HG02763 (cell line): ENCODE results near the gene UBALD1.
"Not testable (repeated sequence)": the region's sequence is repeated elsewhere in the genome, so short reads cannot be mapped to it uniquely, and the experiment has no call there.

Experiments
- ATAC-seq: cut with Tn5 transposase; IDR thresholded peaks from one replicate; pipeline ENCODE4 v1.9.1; 2021; ENCODE audit warnings: mild to moderate bottlenecking, moderate library complexity; ENCODE audit not compliant: unreplicated experiment

The UBALD1 gene

DNA sequence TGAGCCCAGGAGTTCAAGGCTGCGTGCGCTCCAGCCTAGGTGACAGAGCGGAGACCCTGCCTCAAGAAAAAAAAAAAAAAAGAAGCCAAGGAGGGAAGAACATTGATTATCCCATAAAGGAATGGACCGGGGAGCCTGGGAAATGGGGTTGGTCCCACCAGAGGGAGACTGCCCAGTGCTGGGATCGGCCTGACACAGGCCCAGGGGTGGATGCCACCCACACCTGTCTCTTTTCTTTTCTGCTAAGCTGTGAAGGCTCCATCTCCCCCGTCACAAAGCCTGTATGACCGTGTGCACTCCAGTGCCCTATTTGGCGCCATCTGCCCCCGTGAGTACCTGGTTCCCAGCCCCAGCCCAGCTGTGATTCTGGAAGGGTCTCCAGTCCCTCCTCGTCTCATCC, 15.7 kb downstream of the UBALD1 start:
- ATAC-seq = no peak

DNA sequence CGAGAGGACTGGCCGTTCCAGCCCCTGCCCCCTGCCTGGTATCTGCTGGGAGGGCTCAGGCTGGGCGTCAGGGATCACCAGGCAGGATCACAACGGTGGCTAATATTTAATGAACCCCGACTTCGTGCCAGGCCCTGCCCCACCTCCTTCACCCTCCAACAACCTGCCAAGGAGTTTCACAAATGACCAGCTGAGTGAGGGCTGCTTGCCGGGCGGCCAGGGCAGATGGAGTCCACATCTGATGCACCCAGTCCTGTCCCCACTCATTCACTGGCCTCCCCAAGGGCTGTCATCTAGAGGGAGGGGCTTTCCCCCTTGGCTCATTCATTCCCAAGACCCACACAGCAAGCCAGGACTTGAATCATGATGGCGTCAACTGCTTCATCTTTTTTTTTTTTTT, 17.5 kb downstream of the UBALD1 start:
- ATAC-seq = no peak

DNA sequence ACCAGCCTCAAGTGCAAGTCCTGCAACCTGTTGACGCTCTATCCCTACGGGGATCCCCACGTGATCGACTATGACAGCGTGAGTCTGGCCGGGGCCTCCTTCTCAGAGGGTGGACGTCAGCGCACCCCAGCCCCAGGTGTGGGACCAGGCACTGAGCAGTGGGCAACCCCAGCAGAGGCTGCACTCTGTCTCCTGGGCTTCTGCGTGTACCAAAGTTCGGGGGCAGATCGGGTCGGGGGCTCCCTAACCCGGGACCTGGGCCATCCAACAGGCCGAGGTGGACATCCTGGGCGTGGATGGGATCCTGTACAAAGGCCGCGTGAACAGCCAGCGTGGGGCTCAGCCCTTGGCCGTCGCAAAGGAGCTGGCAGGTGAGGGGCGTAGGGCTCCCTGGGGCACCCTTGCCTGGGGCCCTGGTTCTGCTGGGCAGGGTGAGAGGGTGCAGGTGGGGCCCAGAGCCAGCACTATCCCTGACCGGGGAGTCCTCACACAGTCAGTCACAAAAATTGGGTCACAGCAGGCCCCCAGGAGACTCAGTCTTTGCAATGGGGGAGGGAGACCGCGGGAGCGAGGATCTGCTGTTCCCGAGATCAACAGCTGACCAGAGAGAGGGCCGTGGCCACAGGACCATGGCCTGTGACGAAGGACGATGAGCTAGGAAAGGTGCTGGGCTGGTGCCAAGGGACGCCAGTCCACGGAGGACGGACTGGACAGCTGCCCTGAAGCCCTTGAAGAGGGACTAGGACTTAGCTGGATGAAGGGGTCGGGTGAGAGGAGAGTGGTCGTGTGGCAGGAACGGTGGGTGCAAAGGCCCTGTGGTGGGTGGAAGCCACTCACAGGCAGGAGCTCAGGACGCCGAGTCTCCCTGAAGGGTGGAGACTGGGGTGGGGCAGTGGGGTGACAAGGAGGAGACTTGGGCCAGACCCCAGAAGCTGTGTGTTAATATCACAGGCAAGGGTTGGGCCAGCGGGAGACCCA, 20.0 kb downstream of the UBALD1 start:
- no peak for ATAC-seq

DNA sequence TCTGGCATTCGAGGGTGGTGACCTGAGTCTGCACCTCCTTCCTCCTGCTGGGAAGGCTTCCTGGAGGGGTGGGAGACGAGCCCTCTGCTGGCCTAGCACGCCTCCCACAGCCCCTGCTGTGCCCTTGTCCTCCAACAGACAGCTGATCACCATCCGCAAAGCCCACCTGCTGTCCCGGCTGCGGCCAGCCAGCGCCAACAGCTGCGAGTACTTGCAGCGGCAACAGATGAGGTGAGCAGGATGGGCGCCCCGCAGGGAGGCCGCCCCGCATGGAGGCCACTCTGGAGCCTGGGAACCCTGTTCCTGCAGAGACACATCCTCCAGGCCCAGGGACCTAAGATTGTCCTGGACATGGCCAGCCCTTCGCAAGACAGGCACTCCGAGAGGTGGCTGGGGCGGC, 21.6 kb downstream of the UBALD1 start:
- no peak for ATAC-seq

DNA sequence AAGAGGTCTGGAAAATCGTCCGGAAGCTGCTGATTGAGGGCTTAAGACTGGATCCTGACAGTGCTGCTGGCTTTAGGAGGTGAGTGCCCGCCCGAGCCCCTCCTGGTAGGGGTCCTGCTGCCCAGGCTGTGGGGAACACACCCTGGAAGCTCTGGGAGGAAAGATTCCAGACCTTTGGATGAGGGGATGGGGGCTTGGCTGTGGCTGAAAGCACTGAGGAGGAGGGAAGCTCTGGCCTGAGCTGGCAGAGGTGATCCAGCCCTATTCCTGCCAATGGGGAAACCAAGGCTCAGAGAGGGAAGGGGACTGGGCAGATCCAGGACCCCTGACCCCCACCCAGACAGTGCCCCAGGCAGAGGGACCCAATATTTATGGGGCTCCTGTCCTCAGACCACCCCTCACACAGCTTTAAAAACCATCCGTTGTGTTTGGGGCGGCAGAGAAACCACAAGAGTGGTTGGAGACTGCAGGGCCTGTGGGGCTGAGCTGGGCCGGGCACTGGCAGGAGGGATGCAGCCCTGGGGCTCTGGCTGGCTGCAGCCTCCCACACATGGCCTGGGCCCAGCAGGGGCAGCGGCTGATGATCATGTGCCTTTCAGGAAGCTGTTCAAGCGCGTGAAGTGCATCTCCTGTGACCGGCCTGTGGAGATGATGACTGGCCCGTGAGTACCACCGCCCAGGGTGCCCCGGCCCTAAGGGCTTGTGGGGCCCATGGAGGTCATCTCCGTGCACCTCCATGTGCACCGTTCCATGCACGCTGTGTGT, 22.8 kb downstream of the UBALD1 start:
- ATAC-seq = no peak

DNA sequence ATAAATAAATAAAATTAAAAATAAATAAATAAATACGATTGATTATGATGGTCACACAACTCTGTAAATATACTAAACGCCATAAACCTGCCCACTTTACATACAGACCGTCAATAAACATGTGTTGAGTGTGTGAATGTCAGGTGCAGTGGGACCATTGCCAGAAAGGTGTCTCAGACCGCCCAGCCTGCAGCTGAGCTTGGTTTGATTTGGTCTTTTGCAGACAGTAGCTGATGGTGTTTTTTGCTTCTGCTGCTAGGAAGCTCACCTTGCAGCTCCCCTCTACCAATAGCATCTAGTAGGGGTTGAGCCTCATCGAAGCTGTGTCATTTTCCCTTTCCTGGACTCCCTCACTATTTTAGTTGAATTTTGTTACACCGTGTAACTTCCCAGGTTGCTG, 23.5 kb downstream of the UBALD1 start:
- no peak for ATAC-seq

DNA sequence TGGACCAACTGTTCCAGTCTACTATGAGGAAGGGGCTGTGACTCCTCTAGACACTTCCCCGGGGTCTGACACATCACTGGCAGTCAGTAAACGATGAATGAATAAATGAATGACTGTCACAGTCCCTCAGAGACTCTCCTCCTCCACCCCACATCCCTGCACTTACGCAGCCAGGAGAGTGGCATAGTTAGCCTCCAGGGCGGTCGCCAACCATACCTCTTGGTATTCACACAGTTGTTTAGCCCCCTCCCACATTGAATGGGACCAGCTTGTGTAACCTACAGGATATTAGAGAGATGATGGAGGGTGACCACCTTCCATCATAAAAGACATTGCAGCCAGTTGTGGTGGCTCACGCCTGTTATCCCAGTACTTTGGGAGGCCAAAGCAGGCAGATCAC, 25.7 kb downstream of the UBALD1 start:
- ATAC-seq = no peak

DNA sequence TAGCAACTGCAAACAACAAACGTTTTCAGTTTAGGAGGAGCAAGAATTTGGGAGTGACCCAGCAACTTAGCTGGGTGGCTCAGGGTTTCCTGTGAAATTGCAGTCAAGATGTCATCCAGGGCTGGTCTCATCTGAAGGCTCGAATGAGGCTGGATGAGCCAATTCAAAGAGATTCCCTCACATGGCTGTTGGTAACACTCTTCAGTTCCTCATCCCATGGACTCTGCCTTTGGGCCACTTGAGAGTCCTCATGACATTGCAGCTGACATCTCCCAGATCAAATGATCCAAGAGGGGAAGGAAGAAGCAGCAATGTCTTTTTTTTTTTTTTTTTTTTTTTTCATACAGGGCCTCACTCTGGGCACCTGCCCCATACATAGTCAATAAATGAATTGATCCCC, 26.3 kb downstream of the UBALD1 start:
- no peak for ATAC-seq

DNA sequence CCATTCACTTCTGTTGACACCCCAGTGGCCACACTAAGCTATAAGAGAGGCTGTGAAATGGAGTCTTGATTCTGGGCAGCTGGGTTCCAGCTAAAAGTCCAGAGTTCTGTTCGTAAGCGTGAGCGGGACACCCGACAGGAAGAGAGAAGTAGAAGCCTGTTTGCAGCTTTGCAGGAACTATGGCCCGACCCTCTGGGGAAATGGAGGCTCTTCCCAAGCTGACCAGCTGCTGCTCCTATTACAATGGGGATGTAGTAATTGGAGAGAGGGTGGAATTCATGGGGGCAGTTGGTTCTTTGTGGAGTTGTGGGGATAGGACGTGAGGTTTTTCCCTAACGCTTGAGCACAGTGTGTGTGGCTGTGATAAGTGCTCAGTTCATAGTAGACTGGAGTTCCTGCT, 28.4 kb downstream of the UBALD1 start:
- no peak for ATAC-seq

DNA sequence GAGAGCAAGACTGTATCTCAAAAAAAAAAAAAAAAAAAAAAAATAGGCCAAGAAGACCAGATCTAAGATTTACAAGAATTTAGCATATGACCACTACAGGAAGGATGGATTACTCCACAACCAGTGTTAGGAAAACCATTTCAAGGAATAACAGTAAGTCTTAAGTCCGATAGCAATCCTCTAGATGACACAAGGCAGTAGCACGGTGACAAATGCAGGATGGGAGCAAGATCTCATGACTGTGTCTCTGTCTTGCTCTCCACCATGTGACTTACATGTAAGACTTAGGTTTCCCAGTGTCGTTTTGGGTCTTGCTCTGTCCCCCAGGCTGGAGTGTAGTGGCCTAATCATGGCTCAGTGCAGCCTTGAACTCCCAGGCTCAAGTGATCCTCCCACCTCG, 30.8 kb downstream of the UBALD1 start:
- no peak for ATAC-seq

DNA sequence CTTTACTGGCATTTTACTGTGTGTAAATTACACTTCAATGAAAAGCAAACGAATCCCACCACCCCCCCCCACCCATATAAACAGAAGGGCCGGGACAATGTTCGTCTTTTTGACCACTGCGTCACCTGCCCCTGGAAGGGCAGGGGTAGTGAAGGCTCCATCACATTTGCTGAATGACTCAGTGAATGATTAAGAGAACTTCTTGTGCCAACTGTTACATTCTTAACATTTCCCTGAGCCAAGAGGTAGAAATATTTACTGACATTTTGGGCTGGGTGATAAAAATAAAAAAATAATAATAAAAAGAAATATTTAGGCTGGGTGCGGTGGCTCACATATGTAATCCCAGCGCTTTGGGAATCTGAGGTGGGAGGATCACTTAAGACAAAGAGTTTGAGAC, 34.4 kb downstream of the UBALD1 start:
- ATAC-seq = no peak

DNA sequence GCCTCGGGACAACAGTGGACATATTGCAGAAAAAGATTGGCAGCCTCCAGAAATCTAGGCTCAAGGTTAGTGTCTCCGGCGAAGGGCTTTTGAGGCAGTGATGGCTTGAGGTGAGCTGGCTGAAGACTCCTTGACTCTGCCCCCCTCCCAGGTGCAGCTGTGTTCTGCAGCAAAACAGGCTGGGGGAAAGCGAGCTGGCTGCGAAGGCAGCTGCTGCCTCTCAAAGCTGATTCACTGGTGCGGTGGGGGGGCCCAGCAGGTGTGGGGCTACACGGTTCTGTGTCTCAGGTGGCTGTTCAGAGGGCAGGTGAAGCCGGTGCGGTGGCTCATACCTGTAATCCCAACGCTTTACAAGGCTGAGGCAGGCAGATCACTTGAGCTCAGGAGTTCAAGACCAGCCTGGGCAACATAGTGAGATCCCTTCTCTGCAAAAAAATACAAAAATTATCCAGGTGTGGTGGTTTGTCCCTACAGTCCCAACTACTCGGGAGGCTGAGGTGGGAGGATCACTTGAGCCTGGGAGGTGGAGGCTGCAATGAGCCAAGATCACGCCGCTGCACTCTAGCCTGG, 35.6 kb downstream of the UBALD1 start:
- no peak for ATAC-seq

DNA sequence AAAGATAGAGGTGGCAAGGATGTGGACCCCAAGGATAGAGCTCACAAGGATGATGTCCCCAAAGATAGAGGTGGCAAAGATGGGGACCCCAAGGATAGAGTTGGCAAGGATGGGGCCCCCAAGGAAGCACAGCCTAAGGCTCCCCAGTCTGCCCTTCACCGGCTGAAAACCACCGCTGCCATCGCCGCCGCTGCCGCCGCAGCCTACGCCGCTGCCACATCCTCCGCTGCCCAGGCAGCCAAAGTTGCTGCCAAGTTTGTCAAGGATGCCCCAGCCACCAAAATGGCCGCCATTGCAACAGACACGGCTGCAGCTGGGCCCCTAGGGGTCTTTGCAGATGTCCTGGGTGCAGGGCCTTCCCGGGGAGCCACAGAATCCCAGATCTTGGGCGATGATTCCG, 38.7 kb downstream of the UBALD1 start:
- ATAC-seq = no peak

DNA sequence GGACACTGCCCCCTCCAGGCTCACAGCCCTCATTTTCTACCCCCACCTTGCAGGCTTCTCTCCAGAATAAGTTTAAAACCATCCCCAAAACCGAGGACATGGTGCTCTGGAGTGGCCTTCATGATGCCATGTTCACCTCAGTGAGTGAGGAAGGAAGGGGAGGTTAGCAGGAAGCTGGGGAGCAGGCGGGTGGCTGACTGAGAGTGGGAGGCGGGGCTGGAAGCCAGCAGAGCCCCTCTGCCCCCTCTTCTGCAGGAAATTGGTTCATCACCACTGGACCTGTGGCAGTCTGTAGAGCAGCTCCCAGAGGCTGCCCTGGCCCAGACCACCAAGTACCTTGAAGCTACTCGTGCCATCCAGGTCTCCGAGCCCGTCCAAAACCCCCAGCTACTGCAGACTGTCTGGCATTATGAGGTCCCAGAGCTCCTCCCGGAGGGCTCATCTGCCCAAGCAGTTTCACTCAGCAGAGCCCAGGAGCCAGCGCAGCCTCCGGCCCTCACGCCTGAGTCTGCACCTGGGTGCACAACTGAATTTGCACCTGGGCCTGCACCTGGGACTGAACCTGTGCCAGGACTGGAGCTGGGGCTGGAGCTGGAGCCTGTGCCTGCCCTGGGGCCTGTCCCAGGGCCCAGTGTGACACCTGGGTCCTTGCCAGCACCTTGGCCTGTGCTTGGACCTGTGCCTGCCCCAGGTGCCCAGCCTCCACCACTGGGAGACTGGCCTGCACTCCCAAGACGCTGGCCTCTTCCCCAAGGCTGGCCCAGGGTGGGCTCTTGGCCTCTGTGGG, 39.6 kb downstream of the UBALD1 start:
- ATAC-seq = no peak

DNA sequence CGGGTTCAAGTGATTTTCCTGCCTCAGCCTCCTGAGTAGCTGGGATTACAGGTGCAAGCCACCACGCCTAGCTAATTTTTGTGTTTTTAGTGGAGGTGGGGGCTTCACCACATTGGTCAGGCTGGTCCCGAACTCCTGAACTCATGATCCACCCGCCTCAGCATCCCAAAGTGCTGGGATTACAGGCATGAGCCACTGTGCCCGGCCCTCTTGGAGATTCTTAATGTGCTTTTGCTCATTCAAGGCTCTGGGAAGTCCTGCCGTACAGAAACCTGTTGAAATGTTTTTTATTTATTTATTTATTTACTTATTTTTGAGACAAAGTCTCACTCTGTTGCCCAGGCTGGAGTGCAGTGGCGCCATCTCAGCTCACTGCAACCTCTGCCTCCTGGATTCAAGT, 40.8 kb downstream of the UBALD1 start:
- not testable (repeated sequence) for ATAC-seq

DNA sequence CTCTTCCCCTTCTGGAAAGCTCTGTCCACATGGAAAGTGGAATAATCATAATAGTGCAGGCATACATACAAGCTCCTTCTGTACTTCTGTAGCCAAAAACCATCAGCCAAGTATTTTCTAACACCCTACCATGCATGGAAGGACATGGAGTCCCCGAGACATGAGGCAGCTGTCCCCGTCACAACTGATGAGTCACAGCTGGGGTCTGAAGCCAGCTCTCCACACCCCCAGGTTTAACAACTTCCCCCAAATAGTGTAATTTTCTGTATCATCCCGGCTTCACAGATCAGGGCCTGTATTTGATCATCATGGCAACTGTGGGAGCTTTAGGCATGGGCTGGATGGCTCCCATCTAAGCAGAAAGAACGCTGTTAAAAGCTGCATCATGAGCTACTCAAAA, 42.0 kb downstream of the UBALD1 start:
- ATAC-seq = no peak

DNA sequence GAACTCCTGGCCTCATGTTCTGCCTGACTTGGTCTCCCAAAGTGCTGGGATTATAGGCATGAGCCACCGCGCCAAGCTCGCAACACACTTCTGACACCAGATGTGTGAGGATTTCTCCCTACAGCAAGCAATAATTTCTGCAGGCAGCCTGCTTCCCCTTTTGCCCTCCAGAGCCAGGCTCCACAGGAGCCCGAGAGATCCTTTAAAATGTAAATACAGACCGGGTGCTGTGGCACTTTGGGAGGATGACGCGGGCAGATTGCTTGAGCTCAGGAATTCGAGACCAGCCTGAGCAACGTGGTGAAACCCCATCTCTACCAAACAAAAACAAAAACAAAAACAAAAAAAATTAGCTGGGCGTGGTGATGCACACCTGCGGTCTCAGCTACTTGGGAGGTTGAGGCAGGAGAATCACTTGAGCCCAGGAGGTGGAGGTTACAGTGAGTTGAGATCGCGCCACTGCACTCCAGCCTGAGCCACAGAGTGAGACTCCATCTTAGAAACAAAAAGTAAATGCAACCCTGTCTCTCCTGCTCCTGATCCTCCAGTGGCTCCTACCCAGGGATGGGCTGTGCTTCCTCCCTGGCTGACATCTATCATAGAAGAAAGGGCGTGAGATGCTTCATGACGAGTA, 43.9 kb downstream of the UBALD1 start:
- no peak for ATAC-seq

DNA sequence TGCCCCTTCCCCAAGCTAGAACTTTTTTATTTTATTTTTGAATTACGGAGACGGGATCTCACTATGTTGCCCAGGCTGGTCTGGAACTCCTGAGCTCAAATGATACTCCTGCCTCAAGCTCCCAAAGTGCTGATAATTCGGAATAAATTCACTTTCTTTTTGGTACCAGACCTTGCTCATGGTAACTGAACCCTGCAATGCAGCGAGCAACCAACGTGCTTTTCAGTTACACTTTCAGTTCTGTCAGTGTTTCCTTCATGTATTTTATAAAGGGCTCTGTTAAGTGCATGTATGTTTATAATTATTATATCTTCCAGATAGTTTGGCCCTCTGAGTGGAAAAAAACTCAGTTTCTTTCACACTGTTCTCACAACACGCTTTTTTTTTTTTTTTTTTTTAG, 44.6 kb downstream of the UBALD1 start:
- ATAC-seq = no peak

DNA sequence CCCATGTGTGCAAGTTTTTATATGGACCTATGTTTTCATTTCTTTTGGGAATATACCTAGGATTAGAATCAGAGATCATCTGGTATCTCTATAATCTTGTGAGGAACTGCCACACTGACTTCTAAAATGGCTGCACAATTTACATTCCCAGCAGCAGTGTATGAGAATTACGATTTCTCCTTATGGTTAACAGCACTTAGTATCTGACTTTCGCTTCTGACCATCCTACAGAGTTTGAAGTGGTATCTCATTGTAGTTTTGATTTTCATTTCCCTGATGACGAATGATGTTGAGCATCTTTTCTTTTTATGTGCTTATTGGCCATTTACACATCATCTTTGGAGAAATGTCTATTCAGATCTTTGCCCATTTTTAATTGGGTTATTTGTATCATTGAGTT, 48.5 kb downstream of the UBALD1 start:
- ATAC-seq = no peak

DNA sequence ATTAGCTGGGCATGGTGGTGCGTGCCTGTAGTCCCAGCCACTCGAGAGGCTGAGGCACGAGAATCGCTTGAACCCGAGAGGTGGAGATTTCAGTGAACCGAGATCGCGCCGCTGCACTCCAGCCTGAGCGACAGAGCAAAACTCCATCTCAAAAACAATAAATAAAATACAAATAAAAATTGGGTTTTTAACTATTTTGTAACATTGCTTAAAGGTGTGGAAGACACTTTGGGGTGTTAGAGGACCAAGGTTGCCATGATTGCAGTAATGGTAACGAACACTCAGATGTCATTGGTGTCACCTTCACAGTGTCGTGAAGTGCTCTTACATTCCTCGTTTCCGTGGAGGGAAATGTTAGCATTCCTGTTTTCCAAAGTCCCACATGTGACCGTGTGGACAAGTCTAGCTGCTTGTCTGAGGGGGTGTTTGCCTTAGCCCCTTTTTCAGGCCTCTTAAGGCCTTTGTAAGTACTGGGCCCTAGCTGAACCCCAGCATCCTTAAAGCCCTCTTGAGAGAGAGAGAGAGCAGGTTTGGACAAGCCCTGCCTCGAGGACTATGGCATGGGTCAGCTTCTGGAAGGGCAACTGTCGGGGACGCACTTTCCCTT, 49.9 kb downstream of the UBALD1 start:
- ATAC-seq = no peak
